ENCODE results near the gene ZSCAN20. TPM values are rescaled to one million over a fixed set of nuclear protein-coding genes. Genes with fewer than 3 reads are reported as not detected.

Gene ZSCAN20
- 7.9 and 9.6 TPM in 2 replicates for total RNA-seq

GRCh38 chr1:33472269-33472980 lies at the start of gene ZSCAN20:
Gene ZSCAN20 (plus strand): TSS chr1:33472645. CDS start chr1:33479289, 6,644 bp downstream.

DNA sequence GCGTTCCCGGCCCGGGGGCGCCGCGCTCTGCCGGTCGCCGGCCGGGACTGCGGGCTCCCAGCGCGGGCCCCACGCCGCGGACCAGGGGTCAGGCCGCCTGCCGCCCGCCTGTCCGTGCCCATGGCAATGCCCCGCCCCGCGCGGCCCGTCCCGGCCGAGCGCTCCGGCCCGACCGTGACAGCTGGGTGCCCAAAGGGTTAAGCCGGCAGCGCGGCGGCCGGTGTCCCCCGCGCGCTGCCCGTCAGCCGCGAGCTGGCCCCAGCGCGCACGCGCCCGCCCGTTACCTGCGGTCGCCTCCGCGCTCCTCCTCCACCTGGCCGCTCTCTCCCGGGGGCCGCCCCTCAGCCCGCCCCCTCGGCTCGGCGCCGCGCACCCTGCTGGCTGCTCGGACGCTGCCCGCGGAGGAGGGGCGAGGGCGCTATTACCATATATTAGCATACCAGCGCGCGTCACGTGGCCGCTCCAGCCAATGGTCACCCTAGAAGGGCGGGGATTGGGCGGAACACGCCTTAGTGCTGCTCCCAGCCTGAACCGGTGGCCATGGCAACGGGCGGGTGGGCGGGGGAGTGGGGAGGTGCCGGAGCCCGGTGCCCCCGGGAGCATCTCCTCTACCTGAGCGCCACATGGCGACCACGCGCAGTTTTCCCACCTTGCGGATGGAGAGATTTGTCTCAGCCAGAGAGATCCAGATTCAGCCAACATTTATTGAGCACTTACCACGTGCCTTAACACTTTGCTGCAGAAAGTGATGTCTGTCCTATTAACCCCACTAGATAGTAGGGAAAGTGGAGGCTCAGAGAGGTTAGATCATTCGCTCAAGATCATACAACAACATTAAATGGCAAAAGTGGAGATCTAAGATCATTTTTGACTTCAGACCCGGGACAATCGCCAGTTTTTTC lies 41.5 kb upstream of the ZSCAN20 start, which contains the start of gene PHC2:
TSS of gene PHC2 (minus strand) at position 404 of the 902 bp plus-strand sequence. CDS start 55,556 bp downstream, outside the sequence.

Other genes with a start within 250 kb of the ZSCAN20 start
- 11.6 and 13.5 TPM in 2 replicates for gene ZNF362, start 216.2 kb upstream of the ZSCAN20 start, total RNA-seq
- 0.29 TPM in 1 of 2 replicates, not detected in the other for gene A3GALT2, start 151.5 kb upstream of the ZSCAN20 start, total RNA-seq
- gene PHC2, start 41.5 kb upstream of the ZSCAN20 start, total RNA-seq, result 119 and 201 TPM in 2 replicates